T-helper 1 cell treated with Interleukin-12 subunit alpha and Interleukin-12 subunit beta and Interleukin-4 antibody, amounts not matched to agents 30 ng/mL and 1 ng/mL, for 36 hours (primary cell): ENCODE measurements around the gene NLRP1. TPM values are rescaled to one million over a fixed set of nuclear protein-coding genes. Genes with fewer than 3 reads are reported as not detected.

ENCODE experiments used
- intact Hi-C: fragments of 100-400 bp; cut with micrococcal nuclease; formaldehyde crosslinking; loops from one replicate; pipeline ENCODE4 v1.15.1; 2024
- total RNA-seq: library from RNA; stranded (reverse); gene quantifications from 2 replicates; pipeline ENCODE4 v1.2.3, GENCODE V29; 2022

The NLRP1 gene
- total RNA-seq, result 67.9 and 69.0 TPM in 2 replicates

DNA sequence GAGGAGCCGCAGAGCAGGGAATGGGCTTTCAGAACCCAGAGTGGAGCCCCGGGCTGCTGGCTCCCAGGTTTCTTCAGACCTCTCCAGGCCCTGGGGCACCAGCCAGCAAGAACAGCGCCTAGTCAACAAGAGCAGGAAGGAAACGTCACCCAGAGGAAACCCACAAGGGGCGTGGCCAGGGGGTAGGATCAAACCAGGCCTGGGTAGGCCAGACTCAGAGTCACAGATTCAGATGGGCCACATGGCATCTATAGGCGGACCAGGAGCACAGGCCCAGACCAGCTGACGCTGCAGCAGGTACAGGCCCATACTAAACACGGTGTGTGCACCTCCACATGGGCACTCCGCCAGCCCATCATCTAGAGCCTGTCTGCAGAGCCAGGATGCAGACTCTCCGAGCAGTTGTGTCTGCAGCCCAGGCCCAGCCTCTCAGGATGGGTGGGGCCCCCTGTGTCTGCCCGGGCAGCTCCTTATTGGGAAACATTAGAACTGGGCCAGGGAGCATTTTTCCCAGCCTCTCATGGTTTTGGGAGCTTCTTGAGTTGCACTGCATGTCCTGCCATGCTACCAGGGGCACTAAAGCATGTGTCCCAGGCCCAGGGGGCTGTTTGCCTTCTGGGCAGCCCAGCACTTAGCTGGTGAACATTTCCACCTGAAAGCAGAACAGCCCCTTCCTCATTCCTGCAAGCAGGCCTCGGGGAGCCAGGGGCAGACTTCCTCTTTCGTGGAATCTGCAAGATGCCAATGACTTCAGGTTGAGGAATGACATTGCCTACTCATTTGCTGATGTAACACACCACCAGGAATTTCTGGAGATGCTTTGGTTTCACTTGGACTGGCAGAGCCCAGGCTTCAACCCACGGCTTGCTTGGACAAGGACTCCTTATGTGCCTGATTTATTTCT, at the start of gene NLRP1:
NLRP1 (minus strand) TSS at position 127 of the 904 bp plus-strand sequence. CDS start 552 bp downstream, outside the sequence.
- intact Hi-C loops, result loop anchor here (1.0 to 10.0 kb wide), 9 partner anchors 98 to 1420 kb away; partner anchors contain the start of genes DERL2, KIAA0753, MIS12 and NUP88

- intact Hi-C loops, result no loop called here
These were observed 47.8 kb upstream of the NLRP1 start for GRCh38 chr17:5631958-5632590.

- intact Hi-C loops, result no loop called here
These were observed 46.1 kb upstream of the NLRP1 start for GRCh38 chr17:5630434-5630833.

DNA sequence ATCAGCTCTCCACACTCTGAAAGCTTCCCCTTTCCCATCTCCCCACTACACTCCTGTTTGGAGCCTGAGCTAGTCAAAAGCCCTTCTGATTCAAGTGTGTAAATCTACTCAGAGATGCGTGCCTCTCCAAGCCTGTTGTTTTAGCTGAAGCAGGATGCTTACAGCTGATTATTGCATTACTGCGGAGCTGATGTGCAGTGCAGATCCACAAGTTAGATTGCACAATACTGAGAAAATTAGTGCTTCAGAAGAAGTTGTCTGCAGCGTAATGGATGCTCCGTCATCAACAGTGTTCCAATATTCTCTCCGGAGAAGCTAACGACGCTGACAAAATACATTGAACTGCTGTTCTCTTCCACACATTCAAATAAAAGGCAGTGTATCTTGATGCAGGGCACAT, 44.8 kb upstream of the NLRP1 start:
- intact Hi-C loops, result no loop called here

- intact Hi-C loops, result no loop called here
These were observed 44.0 kb upstream of the NLRP1 start for GRCh38 chr17:5628262-5628661.

DNA sequence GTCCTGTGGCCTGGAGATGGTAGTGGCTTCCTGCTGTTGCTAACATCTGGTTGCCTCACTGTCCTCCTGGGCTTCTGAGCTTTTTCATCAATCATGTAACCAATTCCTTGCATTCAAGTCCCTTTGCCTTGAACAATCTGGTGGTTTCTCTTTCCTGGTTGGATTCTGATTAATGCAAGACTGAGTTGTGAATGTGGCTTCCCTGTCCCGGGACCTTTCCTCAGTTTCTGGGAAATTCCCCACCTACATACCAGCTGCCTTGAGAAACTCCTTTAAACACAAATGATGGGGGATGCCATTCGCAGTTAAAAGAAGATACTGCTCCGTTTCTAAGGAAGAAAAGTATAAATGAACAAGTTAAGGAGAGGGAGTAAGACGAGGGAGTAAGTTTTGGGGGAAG, 39.9 kb upstream of the NLRP1 start:
- intact Hi-C loops, result no loop called here

GRCh38 chr17:5621729-5622128, 37.4 kb upstream of the NLRP1 start:
- intact Hi-C loops, result no loop called here

DNA sequence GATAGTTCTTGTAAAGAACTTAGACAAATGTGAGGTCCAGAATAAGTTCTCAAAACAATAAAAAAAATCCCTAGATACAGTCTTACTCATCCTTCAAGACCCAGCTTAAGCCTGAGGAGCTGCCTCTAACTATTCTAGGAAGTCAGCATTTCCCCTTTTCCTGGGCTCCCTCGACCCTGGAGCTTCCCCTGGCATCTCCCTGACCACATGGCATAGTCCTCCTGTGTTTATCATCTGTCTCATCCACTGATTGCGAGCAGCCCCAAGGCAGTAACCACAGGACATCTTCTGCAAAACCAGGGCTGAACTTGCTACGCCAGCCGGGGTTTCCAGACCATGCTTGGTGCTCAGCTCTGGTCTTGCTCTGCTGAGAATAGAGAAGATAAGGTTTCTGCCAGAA, 36.7 kb upstream of the NLRP1 start:
- intact Hi-C loops, result no loop called here

GRCh38 chr17:5619088-5619740, 34.9 kb upstream of the NLRP1 start:
- intact Hi-C loops, result no loop called here

DNA sequence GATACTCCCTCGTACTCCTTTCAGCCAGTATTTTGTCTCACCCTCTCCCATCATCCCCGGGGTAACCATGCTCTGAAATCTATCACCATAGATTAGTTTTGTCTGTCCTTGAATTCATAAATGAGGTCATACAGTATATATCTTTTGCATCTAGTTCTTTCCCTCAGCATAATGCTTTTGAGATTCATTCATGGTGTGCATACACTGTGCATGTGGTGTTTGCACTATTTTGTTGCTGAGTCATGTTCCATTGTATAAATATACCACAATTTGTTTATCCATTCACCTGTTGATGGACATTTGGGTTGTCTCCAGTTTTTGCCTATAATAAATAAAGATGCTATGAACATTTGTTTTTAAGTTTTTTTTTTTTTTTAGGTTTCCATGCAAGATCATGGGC, 34.2 kb upstream of the NLRP1 start:
- intact Hi-C loops, result no loop called here

DNA sequence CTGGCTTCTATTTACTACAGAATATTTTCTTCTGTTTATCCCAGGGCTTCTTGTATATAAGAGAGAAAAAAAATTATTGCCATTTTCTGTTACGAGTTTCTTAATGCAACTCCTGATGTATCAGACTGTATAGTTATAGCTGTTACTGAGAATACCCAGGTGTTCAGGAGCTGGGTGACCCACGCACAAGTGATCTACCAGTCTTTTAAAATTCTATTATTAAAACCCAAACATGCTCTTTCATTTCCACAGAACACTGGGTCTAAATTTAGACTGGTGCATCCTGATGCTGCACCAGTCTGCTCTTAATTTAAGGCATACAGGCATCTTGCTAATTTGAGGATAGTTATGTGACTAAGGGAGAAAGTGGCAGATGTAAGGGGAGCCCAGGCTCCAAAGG, 31.2 kb upstream of the NLRP1 start:
- intact Hi-C loops, result no loop called here

GRCh38 chr17:5610956-5611355, 26.6 kb upstream of the NLRP1 start:
- intact Hi-C loops, result no loop called here

DNA sequence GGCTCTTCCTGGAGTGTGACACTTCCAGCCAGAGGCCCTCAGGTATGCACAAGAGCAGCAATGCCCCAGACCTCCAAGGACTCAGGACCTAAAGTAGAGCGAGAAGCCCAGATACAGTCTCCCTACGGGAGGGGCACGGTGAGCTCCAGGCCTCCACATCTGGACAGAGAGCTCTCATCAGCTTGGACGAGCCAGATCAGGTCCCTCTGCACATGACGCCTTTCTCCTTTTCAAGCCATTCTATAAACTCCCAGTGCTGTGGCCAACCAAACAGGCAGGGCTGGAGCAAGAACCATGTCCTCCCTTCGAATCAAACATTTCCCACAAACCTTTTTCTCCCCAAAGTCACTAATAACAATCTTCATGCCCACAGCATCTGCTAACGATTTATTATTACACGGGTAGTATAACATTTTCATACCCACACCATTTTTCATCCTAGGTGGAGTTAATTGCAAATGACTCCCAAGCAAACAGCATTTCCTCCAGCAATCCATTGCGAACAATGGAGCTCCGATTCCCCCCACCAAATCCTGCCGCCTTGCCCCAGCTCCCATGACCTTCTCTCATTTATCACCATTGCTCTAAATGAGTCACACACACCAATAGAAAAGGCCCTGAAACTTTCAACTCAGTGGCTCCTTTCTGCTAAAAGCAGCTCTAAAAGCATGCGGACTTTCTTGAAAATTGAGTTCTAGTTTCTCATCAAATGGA, 24.2 kb upstream of the NLRP1 start:
- intact Hi-C loops, result no loop called here

DNA sequence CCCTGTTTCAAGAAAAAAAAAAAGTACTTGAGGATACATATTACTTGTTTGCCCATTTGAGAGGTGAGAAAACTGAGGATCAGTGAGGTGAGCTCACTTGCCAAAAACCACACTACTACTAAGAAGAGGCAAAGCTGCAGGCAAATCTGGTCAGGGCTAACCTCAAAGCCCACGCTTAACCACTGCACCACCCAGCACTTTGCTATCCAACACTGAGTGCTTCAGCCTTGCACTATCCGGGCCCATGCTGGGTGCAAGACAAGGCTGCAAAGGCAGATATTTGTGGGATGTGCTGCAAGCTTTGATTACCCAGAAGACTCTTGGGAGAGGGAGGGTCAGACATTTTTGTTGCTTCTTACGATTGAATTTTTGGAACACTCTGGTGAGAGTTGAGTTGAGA, 23.6 kb upstream of the NLRP1 start:
- intact Hi-C loops, result no loop called here

DNA sequence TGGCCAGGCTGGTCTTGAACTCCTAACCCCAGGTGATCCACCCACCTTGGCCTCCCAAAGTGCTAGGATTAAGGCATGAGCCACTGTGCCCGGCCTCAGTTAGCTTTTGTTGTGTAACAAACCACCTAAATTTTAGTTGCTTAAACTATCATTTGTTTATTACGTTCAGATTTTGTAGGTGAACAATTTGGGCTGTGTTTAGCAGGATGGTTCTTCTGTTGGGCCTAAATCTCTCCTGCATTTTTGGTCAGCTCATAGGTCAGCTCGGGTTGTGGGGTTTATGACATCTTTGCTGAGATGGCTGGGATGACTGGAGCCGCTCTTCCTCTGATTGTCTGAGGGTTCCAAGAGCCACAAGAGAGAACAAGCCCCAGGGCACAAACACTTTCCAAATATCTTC, 21.1 kb upstream of the NLRP1 start:
- intact Hi-C loops, result no loop called here

DNA sequence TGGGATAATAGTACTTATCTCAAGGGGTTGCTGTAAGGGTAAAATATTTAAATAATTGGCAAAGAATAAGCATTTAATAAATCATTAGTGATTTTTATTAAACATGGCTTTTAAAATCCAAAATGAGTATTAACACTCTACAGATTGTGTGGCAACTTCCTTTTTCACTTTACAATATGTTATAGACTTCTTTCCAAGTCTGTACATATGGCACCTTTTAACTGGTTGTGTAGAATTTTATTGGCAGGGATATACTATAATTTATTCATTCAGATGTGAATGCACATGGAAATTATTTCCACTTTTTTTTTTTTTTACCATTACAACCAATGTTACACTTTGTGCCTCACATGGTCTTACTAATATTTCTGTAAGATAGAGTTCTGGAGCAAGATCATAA, 15.7 kb upstream of the NLRP1 start:
- intact Hi-C loops, result no loop called here

DNA sequence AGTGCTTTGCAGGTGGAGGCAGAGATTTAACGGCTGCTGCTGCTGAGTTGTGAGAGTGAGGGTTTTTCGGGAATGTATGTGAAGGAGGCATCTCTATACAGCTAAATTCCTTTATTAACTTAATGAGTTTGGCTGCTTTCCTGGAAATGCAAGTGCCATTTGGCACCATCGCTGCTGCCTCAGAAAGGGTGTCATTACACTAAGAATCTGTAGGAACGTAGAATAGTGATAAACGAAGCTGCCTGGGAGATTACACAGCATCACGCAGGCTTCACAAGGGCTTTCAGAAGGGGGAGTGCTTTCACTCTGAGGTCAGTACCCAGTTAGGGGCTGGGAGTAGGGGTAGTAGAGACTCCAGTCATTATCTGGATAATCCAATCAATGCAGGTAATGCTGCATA, 14.1 kb upstream of the NLRP1 start:
- intact Hi-C loops, result no loop called here

DNA sequence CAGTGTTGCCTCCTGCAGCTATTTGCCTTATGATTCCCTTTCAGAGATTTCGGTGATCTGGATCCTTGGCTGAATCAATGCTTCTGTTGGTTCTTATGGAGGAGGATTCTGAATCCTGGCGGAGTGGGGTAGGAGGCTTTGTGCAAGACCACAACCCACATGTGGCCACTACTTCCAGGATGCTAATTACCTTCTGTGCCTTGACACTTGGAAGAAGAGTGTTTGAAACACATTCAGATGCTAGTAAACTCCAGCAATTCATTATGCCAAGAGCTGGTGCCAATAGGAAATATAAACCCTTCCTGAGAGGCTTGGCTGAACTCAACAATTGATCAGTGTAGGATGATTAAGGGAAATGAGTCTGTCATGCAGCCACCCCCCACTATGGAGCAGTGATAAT, 12.1 kb upstream of the NLRP1 start:
- intact Hi-C loops, result no loop called here

- intact Hi-C loops, result no loop called here
These were observed 11.5 kb upstream of the NLRP1 start for GRCh38 chr17:5595831-5596230.

DNA sequence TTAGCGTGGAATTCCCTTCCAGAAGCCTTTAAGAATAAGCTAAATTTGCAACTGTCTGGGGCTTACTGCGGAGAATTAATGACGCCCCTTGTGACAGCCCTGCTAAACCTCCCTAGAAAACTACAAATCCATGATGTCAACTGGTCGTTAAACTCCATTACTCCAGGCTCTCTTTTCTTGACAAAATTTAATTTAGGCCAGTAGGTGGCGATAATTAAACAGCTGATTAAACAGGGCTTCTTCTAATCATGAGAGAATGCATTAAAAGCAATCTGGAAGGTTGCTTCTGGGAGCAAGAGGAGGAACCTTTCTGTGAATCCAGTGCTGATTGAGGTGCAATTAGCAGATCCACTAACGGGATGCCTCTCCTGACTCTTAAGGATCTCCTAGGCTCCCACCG, 8.1 kb upstream of the NLRP1 start:
- intact Hi-C loops, result loop anchor here (1.0 kb wide), 3 partner anchors 115 to 844 kb away; no protein-coding TSS in a partner anchor

DNA sequence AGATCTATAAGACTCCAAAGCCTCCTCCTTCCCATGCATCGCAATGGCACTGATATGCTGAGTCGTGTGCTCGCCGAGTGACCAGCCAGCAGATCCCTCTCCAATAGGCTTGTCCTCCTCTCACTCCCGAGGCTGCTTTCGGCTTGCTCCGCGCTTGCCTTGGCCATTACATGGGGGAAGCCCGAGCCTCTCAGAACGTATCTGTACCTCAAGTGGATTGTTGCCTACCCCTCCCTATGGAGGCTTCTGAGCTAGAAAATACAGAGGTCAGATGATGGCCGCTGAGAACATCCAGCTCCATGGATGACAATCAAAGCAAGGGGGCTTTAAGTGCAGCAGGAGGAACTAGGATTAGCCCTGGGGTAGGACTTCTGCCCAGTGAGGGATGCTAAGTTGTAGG, 7.7 kb upstream of the NLRP1 start:
- intact Hi-C loops, result loop anchor here (1.0 kb wide), 3 partner anchors 115 to 844 kb away; no protein-coding TSS in a partner anchor
